ENCODE measurements around the gene SERPINB4. TPM values are rescaled to one million over a fixed set of nuclear protein-coding genes. Genes with fewer than 3 reads are reported as not detected.

SERPINB4 gene
- total RNA-seq, 1 donor from 2014 or later = not detected

DNA sequence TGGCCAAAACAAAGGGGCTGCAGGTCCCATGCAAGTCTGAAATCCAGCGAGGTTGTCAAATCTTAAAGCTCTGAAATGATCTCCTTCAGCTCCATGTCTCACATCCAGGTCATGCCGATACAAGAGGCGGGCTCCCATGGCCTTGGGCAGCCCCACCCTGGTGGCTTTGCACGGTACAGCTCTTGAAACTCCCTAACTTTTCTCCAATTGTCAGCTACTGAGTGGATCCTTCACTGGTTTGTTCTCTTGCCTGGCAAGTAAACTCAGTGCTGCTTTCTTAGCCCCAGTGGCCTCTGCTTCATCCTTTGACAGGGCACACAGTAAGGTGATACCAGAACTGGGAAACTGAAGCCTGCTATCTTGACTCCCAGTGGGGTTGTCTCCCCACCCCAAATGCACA lies 30.6 kb downstream of the SERPINB4 start:
- DNase-seq (no peak), ATAC-seq (no peak)
- H3K4me3 ChIP-seq = no peak overlapping the region
- H3K4me1 ChIP-seq = no peaks in the 10 kb centered on the region
- no peak overlapping the region for H3K27ac ChIP-seq
- H3K36me3 ChIP-seq = no peaks in the 10 kb centered on the region
- intact Hi-C loops (cut with DNase I) = no loop called here
- H3K27me3 ChIP-seq = no peaks in the 10 kb centered on the region
- TF ChIP-seq, protein P1, sequence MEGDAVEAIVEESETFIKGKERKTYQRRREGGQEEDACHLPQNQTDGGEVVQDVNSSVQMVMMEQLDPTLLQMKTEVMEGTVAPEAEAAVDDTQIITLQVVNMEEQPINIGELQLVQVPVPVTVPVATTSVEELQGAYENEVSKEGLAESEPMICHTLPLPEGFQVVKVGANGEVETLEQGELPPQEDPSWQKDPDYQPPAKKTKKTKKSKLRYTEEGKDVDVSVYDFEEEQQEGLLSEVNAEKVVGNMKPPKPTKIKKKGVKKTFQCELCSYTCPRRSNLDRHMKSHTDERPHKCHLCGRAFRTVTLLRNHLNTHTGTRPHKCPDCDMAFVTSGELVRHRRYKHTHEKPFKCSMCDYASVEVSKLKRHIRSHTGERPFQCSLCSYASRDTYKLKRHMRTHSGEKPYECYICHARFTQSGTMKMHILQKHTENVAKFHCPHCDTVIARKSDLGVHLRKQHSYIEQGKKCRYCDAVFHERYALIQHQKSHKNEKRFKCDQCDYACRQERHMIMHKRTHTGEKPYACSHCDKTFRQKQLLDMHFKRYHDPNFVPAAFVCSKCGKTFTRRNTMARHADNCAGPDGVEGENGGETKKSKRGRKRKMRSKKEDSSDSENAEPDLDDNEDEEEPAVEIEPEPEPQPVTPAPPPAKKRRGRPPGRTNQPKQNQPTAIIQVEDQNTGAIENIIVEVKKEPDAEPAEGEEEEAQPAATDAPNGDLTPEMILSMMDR (IDR thresholded peaks at IDR 0.05) = no peak
- no peaks in the 10 kb centered on the region for H3K9me3 ChIP-seq

DNA sequence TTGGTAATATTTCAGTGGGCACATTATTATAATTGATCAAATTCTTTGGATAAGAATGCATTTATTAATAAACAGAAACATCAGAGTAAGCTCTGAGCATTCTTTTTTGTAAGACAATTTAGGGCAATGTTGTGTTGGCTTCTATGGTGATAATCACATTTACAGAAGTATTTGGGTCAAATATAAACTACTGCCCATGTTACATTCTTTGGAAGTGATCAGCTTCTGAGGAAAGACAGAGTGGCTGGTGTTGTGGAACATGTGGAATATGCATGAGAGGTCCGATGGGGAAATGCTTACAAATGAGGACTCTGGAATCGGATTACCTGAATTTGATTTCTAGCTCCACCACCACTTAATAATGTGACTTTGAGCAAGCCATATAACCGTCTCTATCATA lies 37.5 kb downstream of the SERPINB4 start:
- no peaks in the 10 kb centered on the region for H3K27me3 ChIP-seq
- no peak for DNase-seq
- intact Hi-C loops (cut with DNase I) = no loop called here
- TF ChIP-seq, protein P1 (IDR thresholded peaks at IDR 0.05) = no peak
- no peak for ATAC-seq
- H3K4me3 ChIP-seq = no peak overlapping the region
- H3K27ac ChIP-seq = no peak overlapping the region
- H3K4me1 ChIP-seq = no peaks in the 10 kb centered on the region
- no peaks in the 10 kb centered on the region for H3K36me3 ChIP-seq
- no peaks in the 10 kb centered on the region for H3K9me3 ChIP-seq

DNA sequence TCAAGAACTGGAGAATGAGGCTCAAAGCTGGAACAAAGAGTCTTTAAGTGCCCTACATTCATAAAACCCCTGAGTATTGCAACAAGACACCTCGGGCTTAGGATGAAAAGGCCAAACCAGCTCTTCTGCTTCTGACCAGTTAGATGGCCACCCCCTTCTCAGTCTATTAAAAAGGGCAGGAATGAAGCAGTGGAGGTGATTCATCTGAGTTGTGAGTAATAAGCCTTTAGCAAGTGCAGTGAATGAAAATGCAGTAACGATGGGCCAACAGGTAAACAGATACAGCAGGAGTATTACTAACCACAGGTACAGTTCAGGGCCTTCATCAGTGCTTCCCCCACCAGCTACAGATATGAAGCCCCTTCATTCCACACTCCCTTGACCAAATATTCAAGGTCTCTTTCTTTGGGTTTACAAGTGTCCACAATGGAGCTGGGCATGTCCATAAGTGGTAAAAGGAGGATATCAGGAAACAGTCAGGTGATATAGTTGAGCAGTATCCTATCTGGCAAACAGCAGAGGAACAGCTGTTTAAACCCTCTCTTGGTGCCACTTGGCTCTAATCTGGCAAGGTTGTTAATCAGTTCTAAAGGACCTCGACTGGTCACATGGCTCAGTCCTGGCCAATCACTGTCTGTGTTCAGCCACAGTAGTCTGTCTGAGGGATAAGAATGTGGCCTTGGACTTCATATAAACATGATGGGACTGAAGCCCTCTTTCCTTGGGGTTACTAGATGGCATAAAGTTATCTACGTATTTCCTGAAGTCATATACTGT lies 39.1 kb downstream of the SERPINB4 start:
- no peak overlapping the region for H3K27ac ChIP-seq
- H3K4me3 ChIP-seq = no peak overlapping the region
- DNase-seq (no peak), ATAC-seq (no peak)
- no peaks in the 10 kb centered on the region for H3K4me1 ChIP-seq
- no peaks in the 10 kb centered on the region for H3K9me3 ChIP-seq
- no peaks in the 10 kb centered on the region for H3K27me3 ChIP-seq
- H3K36me3 ChIP-seq = no peaks in the 10 kb centered on the region
- intact Hi-C loops (cut with DNase I) = no loop called here
- TF ChIP-seq, protein P1 (IDR thresholded peaks at IDR 0.05) = no peak

DNA sequence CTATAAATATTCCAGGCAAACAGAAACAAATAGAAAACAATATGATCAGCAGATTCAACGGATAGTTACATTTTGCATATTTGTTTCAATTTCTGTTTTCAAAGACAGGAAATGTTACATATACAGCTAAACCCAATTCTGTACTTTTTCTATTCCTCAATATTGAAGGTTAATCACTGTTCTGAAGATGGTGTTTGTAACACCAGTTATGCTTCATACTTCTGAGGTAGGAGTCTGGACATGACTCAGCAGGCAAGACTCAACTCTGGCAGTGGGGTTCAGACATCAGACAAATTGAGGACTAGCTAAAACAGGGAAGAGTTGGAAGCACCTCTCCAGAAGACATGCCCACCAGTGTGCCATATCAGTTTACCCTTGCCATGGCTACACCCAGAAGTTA lies 40.3 kb downstream of the SERPINB4 start:
- Histone ChIP-seq H3K9me3 (no peaks in the 10 kb centered on the region), H3K4me3 (no peak overlapping the region), H3K4me1 (no peaks in the 10 kb centered on the region), H3K27ac (no peak overlapping the region), H3K27me3 (no peaks in the 10 kb centered on the region), H3K36me3 (no peaks in the 10 kb centered on the region)
- intact Hi-C loops (cut with DNase I) = no loop called here
- no peak for ATAC-seq
- DNase-seq = no peak
- TF ChIP-seq, protein P1 (IDR thresholded peaks at IDR 0.05) = no peak

DNA sequence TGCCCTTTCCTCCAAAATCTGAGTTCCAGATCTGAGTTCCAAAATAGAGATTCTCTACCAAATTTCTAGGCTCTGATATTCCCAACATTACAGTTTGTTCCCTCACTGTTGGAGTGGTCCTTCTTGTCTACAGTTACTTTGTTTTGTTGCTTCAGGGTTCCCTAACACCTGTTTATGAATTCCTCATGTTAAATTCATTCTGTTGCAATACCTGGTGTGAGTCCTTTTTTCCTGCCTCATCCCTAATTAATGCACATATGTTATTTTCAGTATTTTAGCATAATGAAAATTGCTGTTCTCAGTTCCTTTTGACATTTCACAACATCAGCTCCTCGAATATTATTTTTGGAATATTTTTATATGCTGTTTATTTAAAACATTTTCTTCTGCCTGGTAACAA lies 40.7 kb downstream of the SERPINB4 start:
- Histone ChIP-seq H3K9me3 (no peaks in the 10 kb centered on the region), H3K27me3 (no peaks in the 10 kb centered on the region), H3K27ac (no peak overlapping the region), H3K4me1 (no peaks in the 10 kb centered on the region), H3K36me3 (no peaks in the 10 kb centered on the region), H3K4me3 (no peak overlapping the region)
- DNase-seq (no peak), ATAC-seq (no peak)
- TF ChIP-seq, protein P1 (IDR thresholded peaks at IDR 0.05) = no peak
- intact Hi-C loops (cut with DNase I) = no loop called here
